Neural cell (in vitro differentiated cells): ENCODE results near the gene SLC12A3.

Experiments used
- CTCF ChIP-seq: fragments of 450-650 bp; IDR thresholded peaks from 2 replicates; pipeline ENCODE4 v1.5.1; 2014; ENCODE audit warnings: antibody characterized with exemption, mild to moderate bottlenecking, moderate library complexity; ENCODE audit not compliant: poor library complexity, severe bottlenecking
- EZH2 ChIP-seq: fragments of 200-600, 300-800 bp; shearing (Covaris generic), sonication (generic); IDR thresholded peaks from 2 replicates; pipeline ENCODE4 v1.6.1; 2014; ENCODE audit warnings: antibody characterized with exemption, low read length, borderline replicate concordance, mild to moderate bottlenecking; ENCODE audit not compliant: insufficient read depth, poor library complexity, severe bottlenecking
- POLR2AphosphoS5 ChIP-seq: IDR thresholded peaks from 2 replicates; pipeline ENCODE4 v1.6.1; 2012
- SMC3 ChIP-seq: fragments of 450-650 bp; conservative IDR thresholded peaks from 2 replicates; pipeline ENCODE4 v1.6.1; 2014; ENCODE audit warnings: antibody characterized with exemption, mild to moderate bottlenecking, moderate library complexity; ENCODE audit not compliant: poor library complexity
- TAF1 ChIP-seq: IDR thresholded peaks from 2 replicates; pipeline ENCODE4 v1.6.1; 2012; ENCODE audit warnings: low read depth

GRCh38 chr16:56939801-56940200, 74.8 kb downstream of the SLC12A3 start:
- no peak for TF ChIP-seq CTCF
- TF ChIP-seq POLR2AphosphoS5: no peak
- TF ChIP-seq EZH2: no peak
- no peak for TF ChIP-seq TAF1
- no peak for TF ChIP-seq SMC3
